HG02840 (cell line): ENCODE measurements around the gene KRTAP5-4.
"Not testable (repeated sequence)": the region's sequence is repeated elsewhere in the genome, so short reads cannot be mapped to it uniquely, and the experiment has no call there.

Experiments
- ATAC-seq: cut with Tn5 transposase; IDR thresholded peaks from one replicate; pipeline ENCODE4 v1.9.1; 2021; ENCODE audit warnings: mild to moderate bottlenecking, moderate library complexity, moderate number of reproducible peaks; ENCODE audit not compliant: unreplicated experiment, low FRiP score

KRTAP5-4 gene

DNA sequence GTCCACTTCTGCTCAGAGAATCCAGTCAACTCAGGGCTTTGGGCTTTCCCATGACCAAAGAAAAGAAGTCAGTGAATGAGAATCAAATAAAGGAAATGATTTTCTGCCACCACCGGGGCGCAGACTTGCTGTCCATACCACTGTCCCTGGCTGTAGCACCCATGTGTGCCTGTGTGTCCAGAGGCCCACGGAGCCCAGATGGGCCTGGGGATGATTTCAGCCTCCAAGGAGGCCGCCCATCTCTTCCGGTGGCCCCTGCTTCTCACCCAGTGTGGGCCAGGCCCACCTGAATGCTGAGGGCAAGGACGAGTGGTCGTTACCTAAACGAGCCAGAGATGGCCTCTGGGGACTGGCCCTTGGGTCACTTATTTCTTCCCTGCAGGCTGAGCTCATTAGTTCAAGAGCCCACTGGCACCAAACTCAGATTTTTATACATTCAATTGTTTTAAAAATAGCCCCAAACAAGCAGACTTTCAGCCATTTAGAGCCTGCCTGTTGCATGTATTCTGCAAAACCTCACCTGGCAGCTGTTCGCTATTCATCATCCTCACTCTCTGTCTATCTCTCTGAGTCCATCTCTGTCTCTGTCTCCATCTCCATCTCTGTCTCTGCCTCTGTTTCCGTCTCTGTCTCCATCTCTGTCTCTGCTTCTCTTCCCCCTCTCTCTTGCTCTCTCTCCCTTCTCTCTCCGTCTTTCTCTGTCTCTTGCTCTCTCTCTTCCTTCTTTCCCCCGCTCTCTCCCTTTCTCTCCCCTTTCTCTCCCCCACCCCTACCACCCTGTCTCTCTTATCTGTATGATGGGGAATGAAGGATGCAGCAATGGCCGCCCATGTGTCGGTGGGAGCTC is 31.8 kb upstream of the KRTAP5-4 start:
- no peak for ATAC-seq

DNA sequence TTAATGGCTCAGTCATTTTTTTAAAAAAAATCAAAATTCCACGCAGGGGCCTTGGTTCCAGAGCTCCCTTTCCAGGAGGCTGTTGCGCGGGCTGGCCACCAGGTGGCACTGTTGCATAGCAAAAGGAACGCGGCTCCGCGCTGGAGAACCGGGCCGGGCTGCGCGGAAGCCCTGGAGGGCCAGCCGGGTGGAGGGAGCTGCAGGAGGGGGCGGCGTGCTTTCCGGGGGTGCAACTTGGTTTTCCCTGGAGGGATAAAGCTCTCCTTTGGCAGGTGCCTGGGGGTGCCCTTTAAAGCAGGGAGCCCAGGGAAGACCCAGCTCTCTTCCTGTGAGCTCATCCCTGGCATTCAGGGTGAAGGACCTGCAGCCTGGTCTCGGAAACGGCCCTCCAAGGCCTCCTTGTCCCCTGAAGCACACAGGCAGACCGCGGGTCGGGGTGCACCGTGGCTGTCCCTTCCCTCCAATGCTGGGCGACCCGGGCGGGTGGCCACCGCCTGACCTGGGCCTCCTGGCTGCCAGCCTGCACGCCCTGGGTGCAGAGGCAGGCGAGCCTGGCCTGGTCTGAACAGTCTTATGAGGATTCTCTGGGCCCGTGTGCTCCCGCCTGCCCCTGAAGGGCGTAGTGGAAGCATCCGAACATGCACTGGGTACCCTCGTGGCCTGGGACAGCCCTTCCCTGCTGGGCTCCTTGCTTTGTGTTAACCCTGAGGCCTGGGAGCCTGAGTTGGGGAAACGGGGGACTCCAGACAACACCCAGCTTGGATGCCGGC is 31.0 kb upstream of the KRTAP5-4 start:
- ATAC-seq, result no peak

DNA sequence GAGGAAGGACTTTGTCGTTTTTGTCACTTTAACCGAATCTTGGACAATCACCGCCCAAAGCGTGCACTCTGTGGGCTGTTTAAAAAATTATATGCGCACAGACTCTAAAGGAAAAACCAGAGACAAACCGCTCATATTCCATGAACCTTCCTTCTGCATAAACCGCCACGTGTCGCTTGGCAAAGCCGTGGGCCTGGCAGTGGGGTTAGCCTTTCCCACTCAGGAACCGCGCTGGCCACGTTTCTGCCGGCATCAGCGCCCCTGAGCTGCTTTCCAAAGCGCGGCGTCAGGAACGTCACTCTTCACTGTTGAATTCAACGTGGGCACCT is 30.5 kb upstream of the KRTAP5-4 start:
- no peak for ATAC-seq

DNA sequence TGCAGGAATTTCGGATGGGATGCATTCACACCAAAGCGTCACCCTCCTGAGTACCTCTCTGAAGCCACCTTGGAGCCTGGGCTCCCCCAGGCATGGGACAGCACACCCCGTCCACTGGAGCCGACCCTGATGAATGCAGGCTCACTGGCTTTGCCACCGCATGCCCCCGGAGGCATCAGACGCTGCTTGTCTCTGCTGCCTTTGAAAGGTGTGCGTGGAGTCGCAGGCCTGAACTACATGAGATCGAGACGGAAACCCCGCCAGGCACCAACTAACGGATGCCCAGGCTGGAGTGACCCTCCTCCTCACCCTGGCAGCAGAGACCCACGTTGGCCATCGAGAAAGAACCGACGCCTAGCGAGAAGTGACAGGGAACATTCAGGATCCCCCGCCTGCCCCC is 30.1 kb upstream of the KRTAP5-4 start:
- ATAC-seq, result no peak

DNA sequence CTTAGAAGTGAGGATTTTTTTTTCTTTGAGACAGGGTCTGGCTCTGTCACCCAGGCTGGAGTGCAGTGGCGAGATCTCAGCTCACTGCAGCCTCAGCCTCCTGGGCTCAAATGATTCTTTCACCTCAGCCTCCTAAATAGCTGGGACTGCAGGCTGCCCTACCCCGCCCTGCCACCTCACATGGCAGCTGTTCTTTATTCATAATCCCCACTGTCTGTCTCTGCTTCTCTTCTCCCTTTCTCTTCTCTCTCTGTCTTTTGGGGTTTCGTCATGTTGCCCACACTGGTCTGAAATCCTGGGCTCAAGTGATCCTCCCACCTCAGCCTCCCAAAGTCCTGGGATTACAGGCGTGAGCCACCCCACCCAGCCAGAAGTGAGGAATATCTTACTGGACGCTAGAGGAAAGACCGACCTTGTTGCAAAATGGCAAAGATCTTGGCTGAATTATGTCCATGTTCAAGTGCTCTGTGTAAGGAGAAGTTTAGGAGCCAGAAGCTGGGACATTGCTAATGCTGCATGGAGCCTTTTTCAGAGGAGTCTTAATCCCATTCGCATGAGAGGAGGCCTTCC is 29.6 kb upstream of the KRTAP5-4 start:
- ATAC-seq, result no peak

DNA sequence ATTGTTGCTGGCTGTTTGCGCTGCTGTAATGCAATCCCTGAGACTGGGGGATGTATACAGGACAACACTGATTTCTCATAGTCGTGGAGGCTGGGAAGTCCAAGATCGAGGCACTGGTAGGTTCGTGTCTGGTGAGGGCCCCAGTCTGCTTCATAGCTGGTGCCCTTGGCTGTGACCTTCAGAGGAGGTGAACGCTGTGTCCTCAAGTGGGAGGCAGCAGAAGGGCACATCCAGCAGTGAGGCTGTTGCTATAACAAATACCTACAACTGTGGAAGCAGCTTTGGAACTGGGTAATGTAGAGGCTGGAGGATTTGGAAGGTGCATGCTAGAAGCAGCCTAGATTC is 29.0 kb upstream of the KRTAP5-4 start:
- no peak for ATAC-seq

DNA sequence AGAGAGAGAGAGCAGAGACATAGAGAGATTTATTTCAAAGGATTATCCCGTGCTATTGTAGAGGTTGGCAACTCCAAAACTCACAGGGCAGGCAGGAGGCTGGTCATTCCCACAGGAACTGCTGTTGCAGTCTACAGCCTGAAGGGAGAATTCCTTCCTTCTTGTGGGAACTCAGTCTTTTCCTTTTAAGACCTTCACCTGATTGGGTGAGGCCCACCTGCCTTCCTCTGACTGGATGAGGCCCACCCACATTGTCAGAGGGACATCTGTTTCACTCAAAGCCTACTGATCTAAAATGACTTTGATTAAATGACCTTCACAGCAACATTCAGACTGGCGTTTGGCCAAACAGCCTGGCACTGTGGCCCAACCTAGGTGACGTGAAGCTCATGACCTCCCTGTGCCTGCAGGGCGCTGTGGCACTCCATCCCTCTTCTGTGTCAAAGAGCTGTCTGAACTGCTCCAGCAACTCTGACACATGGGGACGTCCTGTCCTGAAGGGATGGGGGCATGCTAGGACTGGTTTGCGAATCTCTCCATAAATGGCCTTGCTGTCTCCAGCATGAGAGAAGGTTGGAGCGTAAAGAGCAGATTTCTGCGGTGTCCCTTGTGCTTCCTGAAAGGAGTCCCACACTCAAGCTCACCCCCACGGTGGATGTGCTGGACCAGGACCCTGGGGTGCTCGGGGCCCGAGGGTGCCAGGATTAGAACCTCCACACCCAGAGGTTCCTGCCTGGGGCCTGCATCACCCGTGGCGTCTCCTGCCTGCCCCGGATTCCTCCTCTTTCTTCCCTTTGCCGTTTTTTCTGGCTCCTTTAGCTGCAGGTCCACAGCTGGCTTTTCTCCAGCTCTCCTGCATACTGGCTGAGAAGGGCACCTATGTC is 28.3 kb upstream of the KRTAP5-4 start:
- ATAC-seq, result no peak

DNA sequence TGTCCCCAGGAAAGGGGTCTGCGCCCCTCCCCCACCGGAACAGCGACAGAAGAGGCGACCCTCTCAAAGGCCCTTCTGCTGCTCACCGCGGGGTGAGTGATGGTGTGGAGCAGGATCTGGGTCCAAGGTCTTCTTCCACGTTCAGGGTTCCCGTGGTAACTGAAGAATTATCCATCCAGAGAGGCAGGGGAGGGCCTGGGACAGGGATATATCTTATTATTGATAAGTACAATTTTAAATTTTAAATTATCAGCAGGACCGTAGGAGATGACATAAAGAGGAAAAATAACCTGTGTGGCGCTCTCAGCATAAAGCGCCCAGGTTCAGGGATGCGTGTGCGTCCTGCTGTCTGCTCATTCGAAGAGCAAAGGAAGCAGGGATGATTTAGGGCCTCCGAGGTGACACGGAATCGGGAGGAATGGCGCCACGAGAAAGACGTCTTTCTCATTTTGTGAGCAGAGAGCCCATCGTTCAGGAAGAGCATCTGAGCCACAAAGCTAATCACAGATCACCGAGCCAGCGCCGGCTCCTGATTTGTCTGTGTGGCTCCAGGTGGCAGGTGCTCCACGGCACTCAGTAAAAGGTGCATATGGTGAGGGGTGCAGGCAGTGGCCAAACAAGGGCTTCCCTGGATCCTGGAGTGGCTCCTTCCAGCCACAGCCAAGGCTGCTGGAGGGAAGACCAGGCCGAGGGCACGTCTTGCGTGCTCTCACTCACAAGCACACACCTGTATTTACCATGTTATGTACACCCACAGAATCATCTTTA is 26.9 kb upstream of the KRTAP5-4 start:
- ATAC-seq, result no peak

DNA sequence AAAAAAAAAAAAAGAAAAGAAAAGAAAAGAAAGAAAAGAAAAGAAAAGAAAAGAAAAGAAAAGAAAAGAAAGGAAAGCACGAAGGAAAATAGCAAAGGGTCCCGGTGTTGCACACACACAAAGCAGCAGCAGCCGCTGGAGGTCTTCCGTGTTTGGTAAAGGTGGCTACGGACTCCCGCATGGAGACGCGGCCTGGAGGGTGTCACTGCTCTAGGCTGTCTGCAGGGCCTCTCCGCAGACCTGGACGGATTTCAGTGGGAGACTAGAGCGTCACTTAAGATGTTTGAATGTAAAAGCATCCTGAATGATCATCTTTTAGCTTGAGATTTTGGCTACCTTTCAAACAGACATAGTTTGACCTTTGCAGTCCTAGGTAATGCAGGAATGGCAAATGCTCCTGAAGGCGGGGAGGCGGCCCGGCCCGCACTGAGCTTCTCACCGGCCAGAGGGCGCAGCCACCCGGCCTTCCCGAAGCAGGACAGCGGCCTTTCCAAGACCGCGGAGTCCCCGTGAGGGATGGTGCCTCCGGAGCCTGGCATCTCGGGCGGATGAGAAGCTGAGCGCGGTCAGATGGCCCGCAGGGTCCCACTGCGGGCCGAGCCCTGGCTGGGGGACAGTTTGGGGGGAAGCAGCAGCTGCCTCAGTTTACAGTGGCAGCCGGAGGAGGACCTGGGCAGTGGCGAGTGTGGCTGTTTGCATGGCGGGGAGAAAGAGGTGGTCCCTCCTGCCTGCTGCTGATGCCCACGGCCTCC is 26.1 kb upstream of the KRTAP5-4 start:
- no peak for ATAC-seq

DNA sequence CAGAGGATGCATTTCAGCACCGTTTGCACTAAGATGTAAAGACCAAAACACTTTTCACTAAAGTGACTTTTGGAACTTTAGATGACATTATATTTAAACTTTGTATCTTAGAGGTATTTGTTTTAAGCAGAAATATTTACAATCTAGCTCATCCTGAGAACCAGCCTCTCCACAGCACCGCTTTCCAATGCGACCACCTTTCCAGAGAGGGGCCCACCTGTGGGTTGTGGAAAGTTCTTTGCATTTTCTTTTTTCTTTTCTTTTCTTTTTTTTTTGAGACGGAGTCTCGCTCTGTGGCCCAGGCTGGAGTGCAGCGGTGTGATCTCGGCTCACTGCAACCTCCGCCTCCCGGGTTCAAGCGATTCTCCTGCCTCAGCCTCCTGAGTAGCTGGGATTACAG is 24.6 kb upstream of the KRTAP5-4 start:
- not testable (repeated sequence) for ATAC-seq

DNA sequence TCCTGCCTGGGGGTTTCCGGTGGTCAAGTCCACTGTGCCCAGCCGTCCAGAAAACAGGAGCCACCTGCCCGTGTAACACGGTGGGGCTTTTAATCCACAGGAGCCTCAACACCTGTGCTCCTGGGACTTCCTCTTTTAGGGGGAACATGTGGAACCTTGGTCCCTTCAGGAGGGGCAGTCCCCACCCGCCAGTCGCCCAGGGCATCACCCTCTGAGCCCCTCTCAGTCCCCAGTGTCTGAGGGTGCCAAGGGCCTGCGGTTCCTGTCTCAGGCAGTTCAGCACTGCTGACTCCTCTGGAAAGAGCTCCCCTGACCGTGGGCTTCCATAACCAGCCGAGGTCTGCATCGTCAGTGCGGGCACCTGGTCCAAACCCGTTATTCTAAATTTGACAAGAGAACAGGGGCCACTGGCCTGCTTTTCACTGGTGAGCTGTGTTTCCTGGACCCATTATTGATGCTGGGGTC is 23.5 kb upstream of the KRTAP5-4 start:
- no peak for ATAC-seq

DNA sequence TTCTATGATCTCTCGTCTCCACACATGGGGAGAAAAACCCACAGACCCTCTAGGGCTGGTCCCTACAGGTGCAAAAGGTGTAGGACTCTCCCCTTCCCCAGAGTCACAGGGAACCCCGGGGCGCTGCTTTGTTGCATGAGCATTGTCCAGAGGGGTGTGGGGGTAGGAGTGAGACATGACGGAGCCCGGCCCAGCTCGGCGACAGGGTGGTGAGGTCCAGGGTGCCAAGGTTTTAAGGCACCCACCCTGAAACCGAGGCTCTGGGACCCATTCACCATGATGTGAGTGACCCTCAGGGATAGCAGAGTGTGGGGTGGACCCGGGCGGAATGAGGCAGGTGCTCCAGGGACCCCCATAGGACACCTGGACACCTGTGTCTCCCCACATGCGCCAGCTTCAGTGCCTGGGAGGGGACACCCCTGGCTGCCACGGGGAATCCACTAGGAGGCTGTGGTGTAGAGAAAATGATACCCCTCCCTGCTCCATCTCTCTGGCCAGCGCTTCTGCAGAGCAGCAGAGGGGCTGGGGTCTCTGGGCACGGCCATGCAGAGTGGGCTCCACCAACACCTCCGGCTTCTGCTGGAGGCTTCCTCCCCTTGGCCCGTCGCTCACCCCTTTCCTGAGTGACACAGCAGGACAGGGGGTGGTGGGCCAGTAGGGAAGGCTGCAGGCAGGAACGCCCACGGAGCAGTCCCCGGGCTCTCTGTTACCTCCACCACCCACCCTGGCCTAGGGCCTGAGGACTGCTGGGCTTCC is 22.8 kb upstream of the KRTAP5-4 start:
- no peak for ATAC-seq

DNA sequence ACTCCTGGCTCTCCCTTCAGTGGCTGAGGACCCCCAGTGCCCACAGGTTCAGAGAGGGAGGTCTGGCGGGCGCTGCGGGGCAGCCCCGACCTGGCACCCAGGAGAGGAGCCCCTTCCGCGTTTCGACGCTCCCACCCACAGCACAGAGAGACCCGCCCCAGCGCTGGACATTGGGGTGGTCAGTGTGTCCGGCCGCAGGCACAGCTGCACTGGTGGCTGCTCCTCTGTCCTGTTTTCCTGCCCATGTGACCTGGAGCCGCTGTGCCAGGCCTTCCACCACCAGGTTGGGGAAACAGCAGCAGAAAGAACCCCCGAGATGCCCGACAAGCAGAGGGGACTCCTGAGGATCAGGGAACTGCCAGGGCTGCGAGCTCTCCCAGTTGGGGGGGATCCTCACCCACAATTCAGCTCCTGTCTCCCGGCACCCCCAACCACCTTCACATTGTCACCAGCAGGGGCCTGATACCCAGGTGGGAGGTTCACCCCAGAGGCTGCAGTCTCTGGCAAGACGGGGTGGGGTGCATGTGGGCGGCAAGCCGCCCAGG is 21.3 kb upstream of the KRTAP5-4 start:
- no peak for ATAC-seq

DNA sequence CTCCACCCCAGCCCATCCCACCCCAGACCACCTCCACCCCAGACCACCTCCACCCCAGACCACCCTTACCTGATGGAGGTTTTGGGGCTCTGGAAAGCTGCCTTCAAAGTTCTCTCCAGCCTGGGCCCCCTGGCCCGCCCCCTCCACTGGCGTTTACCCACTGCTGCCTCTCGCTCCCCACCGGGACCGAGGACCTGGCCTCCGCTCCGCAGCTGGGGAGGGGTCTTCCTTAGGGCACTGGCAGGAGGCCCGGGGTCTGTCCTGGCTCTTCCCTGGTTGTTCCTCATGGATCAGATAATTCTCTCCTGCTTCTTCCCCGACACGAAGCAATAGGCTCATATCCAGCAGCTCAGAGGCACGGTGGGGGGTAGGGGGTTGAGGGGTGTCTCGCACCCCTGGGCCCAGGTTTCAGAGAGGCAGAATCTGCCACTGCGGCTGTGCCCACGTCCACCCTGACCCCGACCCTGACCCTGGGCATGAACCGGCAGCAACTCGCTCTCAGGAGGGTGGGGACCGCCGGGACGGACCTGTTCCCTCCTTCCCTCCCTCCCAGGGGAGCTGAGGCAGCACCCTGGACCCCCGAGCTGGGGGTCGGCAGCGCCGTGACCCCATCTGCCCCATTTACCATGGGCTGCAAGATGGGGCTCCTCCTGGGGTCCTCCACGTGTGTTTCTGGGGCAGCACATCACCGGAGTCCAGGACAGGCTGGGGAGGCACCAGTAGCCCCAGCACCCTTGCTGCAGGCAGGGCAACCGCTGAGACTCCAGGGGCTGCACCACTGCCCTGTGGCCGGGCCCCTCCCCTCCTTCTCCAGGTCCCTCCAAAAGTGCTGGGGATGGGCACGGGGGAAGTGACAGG is 20.6 kb upstream of the KRTAP5-4 start:
- no peak for ATAC-seq

DNA sequence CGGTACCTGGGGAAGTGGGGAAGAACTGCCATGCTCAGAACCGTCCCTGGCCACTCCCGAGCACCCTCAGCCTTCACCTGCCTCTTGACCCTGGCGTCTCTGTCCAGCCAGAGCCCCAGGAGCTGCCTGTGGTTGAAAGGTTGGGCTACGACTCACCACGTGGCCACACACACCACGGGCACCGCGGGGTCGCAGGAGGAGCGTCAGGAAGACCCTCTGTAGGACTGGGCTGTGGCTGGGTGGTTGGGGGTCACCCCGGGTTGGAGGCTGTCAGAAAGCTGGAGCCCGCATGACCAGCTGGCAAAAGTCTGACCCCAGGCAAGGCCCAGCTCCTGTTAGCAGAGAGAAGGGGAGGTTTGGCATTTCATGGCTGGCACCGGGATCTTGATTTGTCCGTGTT is 19.2 kb upstream of the KRTAP5-4 start:
- no peak for ATAC-seq

DNA sequence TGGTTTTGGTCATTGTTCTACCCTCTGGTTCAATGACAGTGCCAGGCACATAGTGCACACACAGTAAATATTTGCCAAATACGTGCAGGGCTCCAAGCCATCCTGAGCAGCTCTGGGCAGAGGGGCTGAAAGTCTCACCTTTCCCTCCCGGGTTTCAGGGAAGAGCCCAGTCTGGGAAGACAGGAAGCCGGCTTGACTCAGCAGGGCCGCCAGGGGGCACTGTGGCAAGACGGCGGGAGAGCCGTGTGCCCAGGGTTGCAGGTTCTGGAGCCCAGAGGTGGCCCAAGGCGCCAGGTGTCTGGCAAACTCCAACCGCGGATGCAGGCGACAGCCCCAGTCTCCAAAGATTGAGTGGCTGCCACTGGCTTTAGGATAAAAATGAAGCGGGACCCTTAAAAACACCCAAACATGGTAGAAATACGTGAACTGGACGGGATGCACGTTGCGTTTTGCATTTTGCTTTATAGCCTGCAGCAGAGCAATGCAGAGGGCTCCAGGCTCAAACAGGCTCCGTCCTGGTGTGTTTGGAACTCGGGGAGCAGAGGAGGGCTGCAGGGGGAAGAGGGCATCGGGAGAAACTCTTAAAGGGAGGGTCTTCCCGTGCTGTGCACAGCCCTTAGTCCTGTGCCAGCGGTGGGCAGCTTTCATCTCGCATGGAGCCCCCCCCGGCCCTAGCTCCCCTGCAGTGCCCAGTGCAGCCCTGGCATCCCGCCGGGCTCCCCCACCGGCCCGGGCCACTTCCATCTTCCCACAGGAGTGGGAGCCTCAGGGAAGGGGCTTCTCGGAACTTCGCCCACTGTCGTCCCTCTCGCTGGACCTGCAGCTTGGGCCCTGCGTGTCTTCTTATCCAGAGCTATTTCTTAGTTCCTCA is 18.4 kb upstream of the KRTAP5-4 start:
- ATAC-seq, result no peak
